Middle frontal gyrus (tissue), 1 donor: Measurements from ENCODE around the gene PALLD.

Experiments
- DNase-seq: peaks from one replicate; pipeline ENCODE4 v3.0.0-alpha.2; 2015; ENCODE audit warnings: low spot score; ENCODE audit errors: extremely low spot score

PALLD gene

DNA sequence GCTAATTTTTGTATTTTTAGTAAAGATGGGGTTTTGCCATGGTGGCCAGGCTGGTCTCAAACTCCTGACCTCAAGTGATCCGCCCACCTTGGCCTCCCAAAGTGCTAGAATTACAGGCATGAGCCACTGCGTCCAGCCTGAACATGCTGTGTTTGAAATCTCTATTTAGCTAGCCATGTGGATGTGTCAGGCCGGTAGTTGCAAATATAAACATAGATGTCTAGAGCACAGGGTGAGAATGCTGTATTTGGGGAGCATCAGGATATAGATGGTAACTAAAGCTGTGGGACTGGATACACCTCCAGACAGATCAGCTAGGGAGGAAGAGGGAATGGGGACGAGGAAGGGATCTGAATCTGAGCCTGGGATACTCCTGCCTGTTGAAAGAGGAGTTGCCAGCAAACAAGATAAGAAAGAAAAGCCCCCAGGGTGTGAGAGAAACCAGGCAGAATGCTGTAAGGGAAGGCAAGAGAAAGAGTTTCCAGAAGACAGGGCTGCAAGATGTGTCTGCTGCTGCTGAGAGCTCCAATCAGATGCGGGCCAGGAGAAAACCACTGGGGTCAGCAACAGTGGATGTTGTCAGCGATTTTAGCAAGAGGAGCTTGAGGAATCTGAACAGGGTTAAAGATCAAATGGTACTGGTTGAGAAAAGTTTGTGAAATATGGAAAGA is 177.4 kb downstream of the PALLD start:
- DNase-seq, result no peak

DNA sequence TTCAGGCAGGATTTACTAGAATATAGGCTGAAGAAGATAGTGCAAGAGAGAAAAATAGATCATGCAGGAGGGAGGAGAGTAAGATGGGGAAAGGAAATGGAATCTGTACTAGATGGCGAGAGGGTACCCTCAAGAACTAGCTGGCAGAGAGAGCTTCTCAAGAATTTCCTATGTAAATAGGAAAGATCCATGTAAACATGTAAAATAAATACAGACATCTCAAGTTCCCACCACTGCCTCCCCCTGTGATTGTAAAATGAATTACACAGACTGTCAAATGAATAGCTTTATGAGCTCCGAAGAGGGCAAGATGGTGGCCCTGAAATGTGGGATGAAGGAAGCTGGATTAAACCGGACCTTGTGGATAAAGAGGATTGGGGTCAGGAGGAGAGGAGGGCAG is 178.0 kb downstream of the PALLD start:
- no peak for DNase-seq

DNA sequence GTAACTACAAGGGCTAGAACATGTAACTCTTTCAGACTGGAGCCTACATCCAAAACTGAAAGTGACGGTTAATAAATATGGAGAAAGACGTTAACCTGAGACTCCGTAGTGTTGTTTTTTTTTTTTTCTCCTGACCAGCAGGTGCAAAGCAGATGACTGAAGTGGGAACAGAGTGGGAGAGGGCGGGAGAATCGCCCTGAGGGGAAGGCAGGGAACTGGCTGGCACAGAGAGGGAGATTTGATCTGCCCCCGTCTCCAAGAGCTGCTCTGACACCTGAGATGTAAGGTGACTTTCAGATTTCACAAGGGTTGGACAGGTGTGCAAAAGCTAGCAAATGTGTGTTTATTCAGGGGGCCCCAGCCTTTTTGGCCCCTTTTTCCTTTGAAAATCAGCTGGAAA is 180.2 kb downstream of the PALLD start:
- DNase-seq, result no peak

DNA sequence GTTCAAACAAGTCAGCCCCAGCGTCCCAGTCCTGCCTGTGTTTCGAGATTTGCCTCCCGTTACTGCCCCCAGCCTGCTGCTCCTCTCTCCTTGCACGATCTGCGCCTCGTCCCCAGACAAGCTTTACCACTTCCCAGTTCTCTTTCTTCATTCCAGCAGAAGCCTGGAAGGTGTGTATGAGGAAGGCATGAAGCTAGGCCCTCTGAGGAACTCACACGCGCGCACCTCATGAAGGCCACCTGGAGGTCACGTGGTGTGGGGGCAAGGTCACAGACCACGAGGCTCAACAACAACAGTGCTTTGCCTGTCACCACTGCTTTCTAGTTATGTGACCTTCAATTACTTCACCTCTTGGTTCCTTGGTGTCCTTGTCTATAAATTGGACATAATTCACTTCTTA is 181.0 kb downstream of the PALLD start:
- DNase-seq, result no peak

DNA sequence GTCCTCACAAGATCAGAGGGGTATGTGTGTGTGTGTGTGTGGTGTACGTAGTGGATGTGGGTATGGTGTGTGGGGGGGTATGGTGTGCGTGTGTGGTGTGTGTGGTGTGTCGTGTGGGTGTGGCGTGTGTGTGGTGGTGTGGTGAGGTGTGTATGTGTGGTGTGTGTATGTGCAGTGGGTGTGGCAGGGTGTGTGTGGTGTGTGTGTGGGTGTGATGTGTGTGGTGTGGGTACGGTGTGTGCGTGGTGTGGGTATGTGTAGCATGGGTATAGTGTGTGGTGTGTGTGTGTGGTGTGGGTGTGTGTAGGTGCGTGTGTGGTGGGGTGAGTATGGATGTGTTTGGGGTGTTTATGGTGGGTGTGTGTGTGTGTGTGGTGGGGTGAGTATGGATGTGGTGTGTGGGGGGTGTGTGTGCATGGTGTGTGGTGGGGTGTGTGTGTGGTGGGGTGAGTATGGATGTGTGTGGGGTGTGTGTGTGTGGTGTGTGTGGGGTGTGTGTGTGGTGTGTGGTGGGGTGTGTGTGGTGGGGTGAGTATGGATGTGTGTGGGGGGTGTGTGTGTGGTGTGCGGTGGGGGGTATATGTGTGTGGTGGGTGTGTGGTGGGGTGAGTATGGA is 182.0 kb downstream of the PALLD start:
- DNase-seq, result no peak

DNA sequence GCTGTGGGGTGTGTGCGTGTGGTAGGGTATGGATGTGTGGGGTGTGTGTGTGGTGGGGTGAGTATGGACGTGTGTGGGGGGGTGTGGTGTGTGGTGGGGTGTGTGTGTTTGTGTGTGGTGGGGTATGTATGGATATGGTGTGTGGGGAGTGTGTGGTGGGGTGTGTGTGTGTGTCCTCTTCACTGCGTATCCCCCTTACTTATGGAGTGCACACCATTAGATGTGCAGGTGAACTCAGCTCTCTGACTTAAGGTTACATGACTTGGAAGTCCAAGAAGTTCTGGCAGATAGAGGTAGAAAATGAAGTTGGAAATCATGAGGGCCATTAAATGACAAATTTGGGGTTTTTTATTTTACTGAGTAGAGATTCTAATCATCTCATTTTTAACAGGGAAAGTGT is 182.5 kb downstream of the PALLD start:
- DNase-seq, result no peak

DNA sequence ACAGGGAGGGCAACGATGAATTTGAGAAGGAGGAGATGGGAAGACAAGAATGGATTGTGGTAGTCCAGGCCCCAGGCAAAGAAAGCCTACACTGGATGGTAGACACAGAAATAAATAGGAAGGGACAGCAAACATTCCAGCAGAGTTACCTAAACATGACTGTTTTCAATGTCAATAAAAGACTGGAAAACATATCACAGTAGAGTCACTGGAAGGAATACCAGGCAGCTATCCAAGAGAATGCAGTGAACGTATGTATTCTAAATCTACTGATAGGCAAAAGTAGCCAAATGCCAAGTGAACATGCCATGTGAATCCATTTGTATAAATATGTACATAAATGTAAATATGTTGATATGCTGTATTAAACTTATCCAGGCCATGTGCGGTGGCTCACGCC is 183.0 kb downstream of the PALLD start:
- no peak for DNase-seq

DNA sequence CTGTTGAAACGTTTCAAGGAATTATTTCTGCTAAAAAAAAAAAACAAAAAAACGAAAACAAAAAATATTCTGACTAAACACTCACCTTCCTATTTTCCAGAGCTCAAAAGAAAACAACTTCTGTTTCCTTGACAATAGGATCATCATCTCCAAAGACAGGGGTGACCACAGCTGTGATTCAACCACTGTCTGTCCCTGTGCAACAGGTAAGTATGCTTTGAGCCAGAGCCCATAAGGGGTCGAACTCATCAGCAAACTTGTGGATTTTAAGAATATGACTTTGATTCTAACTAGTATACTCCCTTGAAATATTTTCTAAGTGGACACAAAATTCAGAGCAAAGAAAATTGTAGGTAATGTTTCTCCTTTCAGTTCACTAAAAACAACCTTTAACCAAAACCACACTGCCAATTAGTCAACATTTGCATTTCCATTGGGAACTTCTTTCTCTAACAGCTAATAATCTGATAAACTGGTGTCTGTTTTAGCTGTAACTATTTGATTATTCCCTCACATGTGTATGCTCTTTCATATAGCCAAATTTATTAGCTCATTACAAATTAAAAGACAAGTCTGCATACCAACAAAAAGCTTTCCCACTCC is 186.1 kb downstream of the PALLD start:
- no peak for DNase-seq

DNA sequence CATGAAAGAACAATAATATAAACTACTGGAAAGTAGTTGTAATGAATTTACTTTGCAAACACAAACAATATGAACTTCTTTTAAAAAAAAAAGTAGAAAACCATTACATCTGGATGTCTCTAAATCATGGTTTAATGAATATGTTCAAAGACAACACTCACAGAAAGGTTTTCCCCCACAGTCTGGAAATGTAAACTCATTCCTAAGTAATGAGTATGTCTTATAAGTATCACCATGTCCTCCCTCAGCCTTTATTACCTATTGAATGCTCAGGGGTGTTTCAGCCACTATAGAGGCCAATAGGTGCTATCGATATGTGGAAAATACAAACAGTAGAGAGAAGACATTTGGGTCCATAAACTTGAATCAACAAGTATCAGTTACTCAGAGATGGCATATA is 186.7 kb downstream of the PALLD start:
- DNase-seq, result no peak

DNA sequence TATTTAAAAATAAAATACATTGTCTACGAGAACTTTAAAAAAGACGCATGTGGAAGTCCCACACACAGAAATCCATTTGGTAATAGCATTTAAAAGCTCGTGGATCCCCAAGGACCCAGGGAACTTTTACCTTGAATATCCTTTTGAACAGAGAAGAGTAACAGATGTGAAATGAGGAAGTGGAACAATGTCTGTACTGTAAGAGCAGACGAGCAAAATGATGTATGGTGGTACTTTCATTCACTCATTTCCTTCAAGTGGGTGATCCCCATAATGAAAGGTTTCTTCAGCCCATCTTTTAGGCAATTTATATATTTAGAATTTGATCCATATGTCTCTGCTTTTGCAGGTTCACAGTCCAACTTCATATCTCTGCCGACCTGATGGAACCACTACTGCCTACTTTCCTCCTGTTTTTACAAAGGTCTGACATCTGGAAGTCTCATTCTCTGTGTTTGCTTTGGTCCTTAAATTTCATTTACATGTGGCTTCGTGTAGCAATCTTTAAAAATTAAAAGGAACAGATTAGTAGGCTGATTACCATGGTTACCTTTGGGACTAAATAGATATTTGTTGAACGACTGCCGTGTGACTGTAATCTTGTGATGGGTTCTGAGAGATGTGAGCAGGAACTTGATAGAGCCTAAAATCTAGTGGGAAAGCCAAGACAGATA is 188.4 kb downstream of the PALLD start:
- no peak for DNase-seq

DNA sequence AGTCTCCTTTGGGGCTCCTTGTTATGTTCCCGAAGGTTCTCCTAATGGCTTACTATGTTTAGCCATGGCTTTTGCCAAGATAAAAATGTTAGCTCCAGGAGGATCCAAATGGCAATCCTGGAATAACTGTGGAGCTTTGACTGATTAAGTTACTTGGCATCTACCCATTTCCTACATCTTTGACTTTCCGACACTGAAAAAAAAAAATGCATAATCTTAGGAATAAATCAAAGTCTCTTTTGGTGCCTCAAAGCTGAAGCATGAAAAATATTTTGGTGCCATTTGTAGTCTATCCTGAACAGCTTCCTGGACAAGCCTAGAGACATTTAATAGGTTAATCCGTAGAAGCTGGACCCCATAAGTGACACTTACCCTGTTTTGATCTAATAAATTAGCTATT is 191.7 kb downstream of the PALLD start:
- no peak for DNase-seq

DNA sequence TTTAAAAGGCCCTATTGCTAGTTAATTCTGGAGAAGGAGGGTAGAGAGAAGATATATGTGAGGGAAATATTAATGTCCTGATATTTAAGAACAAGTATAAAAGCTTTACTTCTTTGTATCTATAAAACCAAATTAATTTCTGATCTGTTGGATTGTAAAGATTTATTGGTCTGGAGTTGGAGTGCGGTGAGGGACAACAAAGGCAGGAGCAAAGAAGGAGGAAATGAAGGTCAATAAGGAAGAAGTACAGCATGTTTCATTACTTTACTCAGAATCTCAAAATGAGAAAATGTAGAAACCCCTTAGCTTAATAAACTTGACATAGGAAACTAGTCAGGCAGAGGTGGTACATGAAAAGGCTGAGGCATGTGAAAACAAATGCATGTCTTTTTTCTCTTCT is 192.9 kb downstream of the PALLD start:
- DNase-seq, result no peak

DNA sequence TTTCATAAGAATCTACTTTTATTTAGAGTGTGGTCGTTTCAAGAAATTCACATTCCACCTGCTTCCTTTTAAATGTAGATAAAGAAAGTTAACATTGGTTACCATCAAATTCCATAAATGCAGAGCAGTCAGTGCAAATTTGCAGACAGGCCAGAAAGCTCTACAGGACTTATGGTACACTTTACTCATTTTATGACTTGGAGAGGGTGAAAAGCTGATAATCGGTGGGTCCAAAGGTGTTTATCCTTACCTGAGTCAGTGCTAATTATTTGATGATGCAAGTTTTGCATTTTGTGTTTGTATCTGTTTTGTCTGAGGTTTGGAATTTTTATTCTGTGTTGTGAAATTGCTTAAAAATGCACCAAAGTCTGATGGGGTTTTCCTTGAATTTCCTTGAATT is 193.3 kb downstream of the PALLD start:
- DNase-seq, result no peak

DNA sequence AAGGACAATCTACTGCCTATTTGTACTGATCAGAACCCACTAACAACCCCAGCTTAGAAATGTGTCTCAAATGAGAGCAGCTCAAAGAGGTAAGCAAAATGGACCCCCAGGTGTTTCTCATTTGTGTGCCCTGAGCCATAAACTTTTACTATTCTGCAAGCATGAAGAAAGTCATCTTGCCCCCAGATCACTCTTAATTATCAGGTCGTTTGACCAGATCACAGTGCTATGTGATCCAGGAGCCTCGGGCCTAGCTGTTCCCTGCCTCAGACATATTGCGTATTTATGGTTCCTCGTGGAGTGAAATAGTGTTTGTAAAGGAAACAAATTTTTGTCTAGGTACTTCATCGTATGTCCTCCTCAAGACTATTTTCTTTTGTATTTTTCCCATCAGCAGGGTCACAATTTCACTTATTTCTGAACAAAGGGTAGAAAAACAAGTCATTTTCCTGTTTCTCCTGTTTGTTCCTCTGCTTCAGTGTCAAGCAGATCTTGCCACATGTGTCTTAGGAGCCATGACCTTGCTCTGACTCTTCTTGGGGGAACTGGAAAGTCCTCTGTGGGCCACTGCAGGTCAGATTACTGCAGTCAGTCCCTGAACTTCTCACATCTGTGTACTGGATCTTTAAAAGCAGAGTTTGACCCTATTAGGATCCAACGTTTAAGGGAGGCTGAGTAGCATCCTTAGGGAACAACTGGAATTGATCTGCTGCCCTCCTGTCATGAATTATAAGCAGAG is 194.9 kb downstream of the PALLD start:
- DNase-seq, result no peak

DNA sequence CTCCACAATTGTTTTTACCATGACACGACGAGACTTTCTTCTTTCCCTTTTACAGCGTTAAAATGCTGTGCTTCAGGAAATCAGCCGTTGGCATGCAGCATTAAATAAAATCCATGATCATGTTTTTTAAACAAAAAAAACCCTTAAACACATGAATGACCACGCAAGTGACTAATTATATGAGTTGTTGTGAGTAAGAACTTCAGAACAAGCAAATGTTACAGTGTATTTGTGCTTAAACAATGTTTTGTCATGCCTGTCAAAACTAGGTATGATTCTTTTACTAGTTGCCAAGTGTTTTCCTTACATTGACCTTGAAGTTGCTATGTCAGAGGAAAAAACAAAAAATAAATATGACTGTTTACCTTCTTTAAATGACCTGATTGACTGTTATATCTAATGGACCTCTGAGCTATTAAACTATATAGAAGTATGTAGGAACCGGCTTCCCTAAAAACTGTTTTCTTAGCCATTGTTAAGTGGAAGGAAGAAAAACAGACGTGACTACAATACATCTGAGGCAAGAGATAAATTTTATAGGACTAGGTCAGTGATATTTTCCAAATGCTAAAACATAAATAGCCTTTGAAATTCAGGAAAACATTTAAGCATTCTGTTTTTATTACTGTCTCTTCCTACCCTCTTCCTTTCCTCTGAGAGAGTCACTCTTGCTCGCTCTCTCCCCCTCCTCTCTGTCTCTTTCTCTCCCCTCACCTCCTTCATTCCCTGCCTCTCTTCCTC is 197.1 kb downstream of the PALLD start:
- no peak for DNase-seq

DNA sequence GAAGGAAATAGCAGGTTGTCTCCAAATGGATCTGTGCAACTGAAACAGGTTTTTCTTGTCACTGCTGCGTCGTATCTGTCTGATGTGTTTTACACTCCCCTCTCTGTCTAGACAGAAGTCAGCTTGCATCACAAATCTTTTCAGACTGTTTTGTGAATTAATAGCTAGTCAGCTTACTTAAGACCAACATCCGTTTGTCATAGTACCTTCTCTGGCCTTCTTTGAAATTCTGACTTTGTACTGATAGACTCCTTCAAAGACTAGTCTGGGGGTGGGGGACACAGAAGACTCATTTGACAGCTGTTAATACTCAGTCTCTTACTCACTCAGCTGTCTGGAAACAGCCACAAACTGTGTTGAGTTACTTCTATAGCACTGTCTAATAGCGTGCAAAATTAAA is 197.8 kb downstream of the PALLD start:
- no peak for DNase-seq

DNA sequence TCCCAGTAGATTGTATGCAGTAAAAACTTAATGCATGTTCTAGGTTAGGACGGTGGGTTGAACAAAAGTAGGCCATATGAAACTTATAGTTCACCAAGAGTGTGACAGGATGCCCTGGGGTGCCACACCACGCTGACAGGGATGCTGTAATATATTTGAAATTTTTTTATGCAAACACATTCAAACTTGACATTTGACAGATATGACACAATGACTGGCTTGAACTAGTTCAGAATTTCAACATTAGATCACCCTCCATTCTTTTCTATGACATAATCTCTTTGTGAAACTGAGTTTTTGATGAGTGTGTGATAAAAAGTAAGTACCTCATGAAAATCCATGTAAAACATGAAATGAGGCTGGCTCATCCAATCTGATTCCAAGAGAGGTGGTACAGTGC is 198.4 kb downstream of the PALLD start:
- DNase-seq, result no peak

DNA sequence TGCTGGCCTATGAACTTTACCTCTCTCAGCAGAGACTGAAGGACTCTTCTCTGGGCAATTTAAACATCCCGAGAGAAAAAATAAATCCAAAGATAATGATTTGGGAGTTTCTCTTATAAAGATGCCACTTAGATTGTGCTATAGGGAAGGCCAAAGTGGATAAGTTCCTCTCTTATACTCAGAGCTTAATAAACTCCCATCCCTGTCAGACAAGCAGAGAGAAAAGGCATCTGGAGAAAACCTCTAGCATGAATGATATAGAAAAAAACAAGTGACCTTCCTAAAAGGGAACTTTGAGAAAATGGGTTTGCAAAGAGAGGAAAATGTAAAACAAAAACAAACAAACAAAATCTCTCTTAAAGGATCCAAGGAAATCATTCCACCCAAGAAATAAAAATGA is 199.4 kb downstream of the PALLD start:
- no peak for DNase-seq

DNA sequence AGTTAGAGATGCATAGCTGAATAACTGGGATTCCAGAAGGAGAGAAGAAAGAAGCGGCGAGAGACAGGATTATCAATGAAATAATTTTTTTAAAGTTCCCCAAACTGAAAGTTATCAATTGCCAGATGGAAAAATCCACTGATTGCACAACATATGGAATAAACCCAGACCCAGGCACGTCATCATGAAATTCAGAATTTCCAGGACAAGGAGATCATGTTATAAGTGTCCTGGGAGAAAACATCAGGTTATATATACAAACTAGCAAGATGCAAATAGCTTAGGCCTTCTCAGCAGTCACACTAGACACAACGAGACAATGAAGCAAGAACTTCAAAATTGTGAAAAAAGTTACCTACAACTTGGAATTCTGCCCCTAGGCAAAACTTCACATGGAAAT is 200.0 kb downstream of the PALLD start:
- no peak for DNase-seq

DNA sequence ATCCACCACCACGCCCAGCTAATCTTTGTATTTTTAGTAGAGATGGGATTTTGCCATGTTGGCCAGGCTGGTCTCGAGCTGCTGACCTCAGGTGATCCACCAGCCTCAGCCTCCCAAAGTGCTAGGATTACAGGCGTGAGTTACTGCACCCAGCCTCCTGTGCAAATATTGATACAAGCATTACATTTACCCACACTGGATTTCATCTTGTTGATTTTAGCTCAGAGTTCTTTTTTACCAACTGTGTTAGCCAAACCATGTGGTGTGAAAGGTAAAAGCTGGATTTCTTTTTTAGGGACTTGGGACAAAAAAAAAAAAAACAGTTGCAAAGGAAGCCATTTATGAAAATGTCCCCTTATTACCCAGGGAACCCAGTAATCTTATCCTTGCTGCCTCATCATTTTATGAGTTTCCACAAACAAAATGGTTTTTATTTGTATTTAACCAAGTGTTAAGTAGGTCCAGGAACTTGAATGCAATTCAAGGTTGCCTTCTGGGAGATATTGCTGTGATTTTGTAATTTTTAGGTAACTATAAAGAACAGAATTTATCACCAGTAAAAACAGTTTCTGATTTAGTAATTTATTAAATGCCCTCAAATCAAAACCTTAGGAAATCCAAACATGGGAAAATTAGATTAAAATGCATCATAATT is 202.5 kb downstream of the PALLD start:
- no peak for DNase-seq

DNA sequence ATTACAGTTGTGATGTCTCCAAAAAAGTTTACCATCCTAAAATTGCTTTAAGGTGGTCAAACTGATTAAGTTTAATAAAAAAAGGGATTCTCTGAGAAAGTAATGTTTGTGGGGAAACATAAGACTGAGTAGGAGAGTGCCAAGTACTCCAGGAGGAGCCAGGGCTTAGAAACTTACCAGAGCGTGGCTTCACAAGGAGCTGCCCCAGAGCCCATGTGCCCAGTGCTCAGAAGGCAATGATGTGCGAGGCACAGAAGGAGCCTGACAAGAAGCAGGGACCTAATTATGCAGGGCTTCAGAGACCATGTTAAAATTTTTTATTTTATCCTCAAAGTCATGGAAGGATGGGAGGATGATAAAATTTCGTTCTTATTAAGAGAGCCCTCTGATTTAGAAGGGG is 204.2 kb downstream of the PALLD start:
- DNase-seq, result no peak
